ENCODE measurements around the gene SH2D5.

DNA sequence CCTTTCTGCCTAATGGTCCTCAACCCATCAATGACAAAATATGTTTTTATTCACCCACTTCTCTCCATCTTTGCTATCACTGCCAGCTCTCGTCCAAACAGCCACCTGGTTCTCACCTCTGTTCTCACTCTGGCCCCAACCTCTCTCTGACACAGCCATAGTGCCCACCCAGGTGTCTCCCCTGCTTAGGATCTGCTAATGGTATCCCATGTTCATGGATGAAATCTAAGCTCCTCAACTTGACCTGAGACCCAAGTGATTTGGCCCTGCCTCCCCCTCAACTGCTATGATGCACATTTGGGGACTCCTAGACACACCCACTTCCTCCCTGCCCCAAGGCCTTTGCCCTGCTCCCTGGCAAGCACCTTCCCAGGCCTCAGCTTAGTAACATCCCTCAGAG lies 40.6 kb downstream of the SH2D5 start:
- TF ChIP-seq CTCF (IDR thresholded peaks at IDR 0.05) = no peak
- TF ChIP-seq POLR2A (IDR thresholded peaks at IDR 0.05) = no peak
